ENCODE data around the gene MAML2.

The MAML2 gene

GRCh38 chr11:96051820-96052219 is 291.2 kb downstream of the MAML2 start:
- Histone ChIP-seq H3F3A (ENCODE audit: insufficient read depth, low read length) (peaks cover 13% of the 10 kb centered on the region), H2AFZ (ENCODE audit: low read length) (no peak overlapping the region)
- TF ChIP-seq CTCF (IDR thresholded peaks at IDR 0.05; ENCODE audit: low read length), result no peak
- no peak for TF ChIP-seq EZH2phosphoT487 (IDR thresholded peaks at IDR 0.05; ENCODE audit: low read length)
- no peak for TF ChIP-seq EZH2 (optimal IDR thresholded peaks at IDR 0.05; ENCODE audit: low read depth, low read length)

GRCh38 chr11:96050435-96051182 is 292.4 kb downstream of the MAML2 start:
- Histone ChIP-seq H2AFZ (ENCODE audit: low read length) (no peak overlapping the region), H3K27me3 (replicated peaks; ENCODE audit: insufficient read depth, low read length) (no peaks in the 10 kb centered on the region), H3K4me2 (ENCODE audit: low read depth, low read length) (no peak overlapping the region), H3K79me2 (ENCODE audit: low read length) (0 out of 2 replicates have a peak, but pooled peaks cover 5% of the 10 kb centered on the region), H3K4me1 (ENCODE audit: low read length) (peaks cover 55% of the 10 kb centered on the region), H3K36me3 (replicated peaks; ENCODE audit: insufficient read depth, low read length) (no peaks in the 10 kb centered on the region), H3K9ac (ENCODE audit: low read length) (no peak overlapping the region), H3K27ac (ENCODE audit: low read length) (no peak overlapping the region), H3K9me2 (replicated peaks; ENCODE audit: insufficient read depth, low read length) (no peaks in the 10 kb centered on the region), H3K4me3 (ENCODE audit: low read length) (no peak overlapping the region), H4K20me1 (ENCODE audit: insufficient read depth, low read length) (no peaks in the 10 kb centered on the region), H3K9me3 (replicated peaks; ENCODE audit: insufficient read depth, low read length) (no peaks in the 10 kb centered on the region), H3F3A (ENCODE audit: insufficient read depth, low read length) (peaks cover 25% of the 10 kb centered on the region)
- no peak for DNase-seq
- TF ChIP-seq EZH2 (optimal IDR thresholded peaks at IDR 0.05; ENCODE audit: low read depth, low read length) (no peak), CTCF (IDR thresholded peaks at IDR 0.05; ENCODE audit: low read length) (no peak), EZH2phosphoT487 (IDR thresholded peaks at IDR 0.05; ENCODE audit: low read length) (no peak)

More at GRCh38 chr11:96051820-96052219, 291.2 kb downstream of the MAML2 start:
- Histone ChIP-seq H3K4me3 (ENCODE audit: low read length) (no peak overlapping the region), H3K27ac (ENCODE audit: low read length) (peak overlapping the region; percentile 57), H3K9me3 (replicated peaks; ENCODE audit: insufficient read depth, low read length) (no peaks in the 10 kb centered on the region), H3K4me1 (ENCODE audit: low read length) (peaks cover 48% of the 10 kb centered on the region), H3K4me2 (ENCODE audit: low read depth, low read length) (peak overlapping the region; percentile 7), H3K9ac (ENCODE audit: low read length) (no peak overlapping the region), H3K36me3 (replicated peaks; ENCODE audit: insufficient read depth, low read length) (no peaks in the 10 kb centered on the region), H3K79me2 (ENCODE audit: low read length) (0 out of 2 replicates have a peak, but pooled peaks cover 5% of the 10 kb centered on the region), H3K9me2 (replicated peaks; ENCODE audit: insufficient read depth, low read length) (no peaks in the 10 kb centered on the region), H3K27me3 (replicated peaks; ENCODE audit: insufficient read depth, low read length) (no peaks in the 10 kb centered on the region), H4K20me1 (ENCODE audit: insufficient read depth, low read length) (no peaks in the 10 kb centered on the region)
- peak; percentile 81 for DNase-seq

GRCh38 chr11:96049426-96049825 is 293.6 kb downstream of the MAML2 start:
- Histone ChIP-seq H3K9me2 (replicated peaks; ENCODE audit: insufficient read depth, low read length) (no peaks in the 10 kb centered on the region), H2AFZ (ENCODE audit: low read length) (no peak overlapping the region), H3K4me2 (ENCODE audit: low read depth, low read length) (no peak overlapping the region), H3K79me2 (ENCODE audit: low read length) (peaks cover 15% of the 10 kb centered on the region), H3K9ac (ENCODE audit: low read length) (no peak overlapping the region), H3K9me3 (replicated peaks; ENCODE audit: insufficient read depth, low read length) (no peaks in the 10 kb centered on the region), H3K4me1 (ENCODE audit: low read length) (peaks cover 63% of the 10 kb centered on the region), H3K27me3 (replicated peaks; ENCODE audit: insufficient read depth, low read length) (no peaks in the 10 kb centered on the region), H3K4me3 (ENCODE audit: low read length) (no peak overlapping the region), H4K20me1 (ENCODE audit: insufficient read depth, low read length) (no peaks in the 10 kb centered on the region), H3K36me3 (replicated peaks; ENCODE audit: insufficient read depth, low read length) (no peaks in the 10 kb centered on the region), H3F3A (ENCODE audit: insufficient read depth, low read length) (peaks cover 25% of the 10 kb centered on the region), H3K27ac (ENCODE audit: low read length) (no peak overlapping the region)
- TF ChIP-seq EZH2phosphoT487 (IDR thresholded peaks at IDR 0.05; ENCODE audit: low read length) (no peak), EZH2 (optimal IDR thresholded peaks at IDR 0.05; ENCODE audit: low read depth, low read length) (no peak)
- no peak for DNase-seq

All from MM.1S (cell line).